A549 (cell line): ENCODE data around the gene ARFIP1.

Experiments used
- CBX2 ChIP-seq: fragments of 200-600 bp; sonication (generic); IDR thresholded peaks from 2 replicates; pipeline ENCODE4 v1.6.1; 2016; ENCODE audit warnings: low read depth, mild to moderate bottlenecking, borderline replicate concordance
- FOSB ChIP-seq: fragments of 250-450 bp; sonication (Bioruptor Pico); IDR thresholded peaks from 2 replicates; pipeline ENCODE4 v1.5.0; 2020; ENCODE audit warnings: mild to moderate bottlenecking, moderate library complexity
- PHF8 ChIP-seq: fragments of 200-600 bp; sonication (generic); IDR thresholded peaks from 2 replicates; pipeline ENCODE4 v1.6.1; 2016; ENCODE audit warnings: low read depth, mild to moderate bottlenecking, antibody characterized with exemption, moderate library complexity, borderline replicate concordance
- SMC3 ChIP-seq: fragments of >200 bp; sonication (Bioruptor Twin); formaldehyde crosslinking; IDR thresholded peaks from 3 replicates; pipeline ENCODE4 v1.6.1; 2018; ENCODE audit warnings: inconsistent platforms
- TF ChIP-seq, protein P1 (sequence below): fragments of >200 bp; sonication (Bioruptor Twin); formaldehyde crosslinking; IDR thresholded peaks from 3 replicates; pipeline ENCODE4 v1.5.1; 2016

DNA sequence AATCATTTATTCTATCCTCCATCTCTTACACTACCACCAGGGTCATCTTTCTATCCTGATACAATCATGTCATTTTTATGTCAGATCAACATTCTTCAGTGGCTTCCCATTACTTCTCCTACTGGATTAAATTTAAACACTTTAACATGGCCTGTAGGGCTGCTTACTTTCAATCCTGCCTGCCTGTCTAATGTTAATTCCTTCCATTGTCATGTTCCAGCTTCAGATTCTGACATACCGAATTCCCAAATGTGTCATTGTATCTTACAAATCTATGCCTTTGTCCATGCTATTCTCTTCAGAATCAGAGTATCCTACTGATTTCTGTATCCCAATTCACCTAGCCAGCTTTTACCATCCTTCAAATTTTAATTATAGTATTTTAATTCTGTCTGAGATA is 106.4 kb downstream of the ARFIP1 start:
- TF ChIP-seq SMC3 (no peak), FOSB (CRISPR knock-in tag) (no peak), CBX2 (no peak), PHF8 (no peak)
- TF ChIP-seq, protein P1, sequence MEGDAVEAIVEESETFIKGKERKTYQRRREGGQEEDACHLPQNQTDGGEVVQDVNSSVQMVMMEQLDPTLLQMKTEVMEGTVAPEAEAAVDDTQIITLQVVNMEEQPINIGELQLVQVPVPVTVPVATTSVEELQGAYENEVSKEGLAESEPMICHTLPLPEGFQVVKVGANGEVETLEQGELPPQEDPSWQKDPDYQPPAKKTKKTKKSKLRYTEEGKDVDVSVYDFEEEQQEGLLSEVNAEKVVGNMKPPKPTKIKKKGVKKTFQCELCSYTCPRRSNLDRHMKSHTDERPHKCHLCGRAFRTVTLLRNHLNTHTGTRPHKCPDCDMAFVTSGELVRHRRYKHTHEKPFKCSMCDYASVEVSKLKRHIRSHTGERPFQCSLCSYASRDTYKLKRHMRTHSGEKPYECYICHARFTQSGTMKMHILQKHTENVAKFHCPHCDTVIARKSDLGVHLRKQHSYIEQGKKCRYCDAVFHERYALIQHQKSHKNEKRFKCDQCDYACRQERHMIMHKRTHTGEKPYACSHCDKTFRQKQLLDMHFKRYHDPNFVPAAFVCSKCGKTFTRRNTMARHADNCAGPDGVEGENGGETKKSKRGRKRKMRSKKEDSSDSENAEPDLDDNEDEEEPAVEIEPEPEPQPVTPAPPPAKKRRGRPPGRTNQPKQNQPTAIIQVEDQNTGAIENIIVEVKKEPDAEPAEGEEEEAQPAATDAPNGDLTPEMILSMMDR: no peak
